Smooth muscle cell of bladder (primary cell): ENCODE measurements around the gene SYCP2. TPM values are rescaled to one million over a fixed set of nuclear protein-coding genes. Genes with fewer than 3 reads are reported as not detected.

Experiments used
- total RNA-seq: library from RNA; depleted of rRNA; stranded (reverse); fragments of >200 nt; gene quantifications from 2 replicates; pipeline ENCODE4 v1.2.3, GENCODE V29; 2014

SYCP2 gene
- 0.37 and 0.57 TPM in 2 replicates for total RNA-seq

GRCh38 chr20:59933296-59933848 is at the start of gene SYCP2:
Gene SYCP2 (minus strand): TSS chr20:59933637. CDS start chr20:59922413, 11,224 bp downstream.

DNA sequence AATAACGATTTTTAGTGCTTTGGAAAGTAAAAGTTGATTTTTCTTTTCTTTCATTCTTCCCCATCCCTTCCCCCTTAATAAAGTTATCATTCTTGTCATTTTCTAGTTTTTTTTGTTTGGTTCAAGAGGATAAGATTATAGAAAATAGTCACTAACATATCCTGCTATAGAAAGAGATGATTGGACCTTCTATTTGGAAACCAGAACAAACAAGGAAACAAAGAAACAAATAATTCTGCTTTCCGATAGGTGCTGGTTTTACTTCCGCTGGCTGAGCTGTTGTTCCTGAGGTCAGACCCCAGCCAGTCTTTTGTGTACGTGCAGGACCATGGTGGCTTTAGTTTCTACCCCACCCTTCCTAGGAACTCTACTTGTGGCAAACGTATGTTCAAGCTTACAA is 24.7 kb upstream of the SYCP2 start, which contains the start of gene CDH26:
TSS of gene CDH26 (plus strand) at position 301 of the 400 bp plus-strand sequence. CDS start 304 bp downstream, outside the sequence.

DNA sequence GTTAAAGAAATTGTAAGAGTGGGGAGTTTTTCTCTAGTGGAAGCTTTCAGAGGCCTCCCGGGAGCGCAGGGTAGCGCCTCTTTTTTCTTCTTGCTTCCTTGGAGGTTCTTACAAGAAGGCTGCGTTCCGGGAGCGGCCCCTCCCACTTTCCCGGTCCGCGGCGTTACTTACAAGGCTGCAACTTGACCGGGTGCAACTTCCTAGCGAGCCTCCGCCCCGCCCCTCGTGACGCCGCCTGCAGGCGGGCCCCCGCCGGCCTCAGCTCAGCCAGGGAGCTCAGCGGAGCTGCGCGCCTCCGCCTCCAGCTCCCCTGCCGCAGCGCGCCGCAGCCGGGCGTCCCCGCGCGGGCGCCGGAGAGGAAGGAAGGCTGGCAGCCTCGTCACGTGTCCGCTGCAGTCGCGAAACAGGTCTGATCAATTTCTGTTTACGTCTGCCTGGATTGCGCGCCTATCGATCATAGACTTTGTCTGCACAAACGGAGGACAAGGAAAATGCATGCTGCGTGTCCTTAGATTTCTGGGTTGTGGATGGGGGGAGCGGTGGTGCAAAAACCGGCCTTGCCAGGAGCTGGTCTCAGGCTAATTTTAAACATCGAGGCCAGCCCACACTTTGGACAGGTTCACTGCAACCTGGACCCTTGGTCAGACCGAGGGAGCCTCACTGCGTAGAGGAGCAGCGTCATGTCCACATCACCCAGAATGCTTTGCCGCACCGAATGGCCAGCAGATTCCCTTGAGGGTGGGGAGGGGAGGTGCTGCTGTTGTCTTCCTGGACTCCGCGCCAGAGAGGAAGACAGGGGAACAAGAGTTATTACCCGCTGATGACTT is 6.9 kb upstream of the SYCP2 start, which contains the start of the genes FAM217B and PPP1R3D:
TSS of gene FAM217B (plus strand) at position 261 of the 827 bp plus-strand sequence. CDS start 3,555 bp downstream, outside the sequence.
TSS of gene PPP1R3D (minus strand) at position 177 of the 827 bp plus-strand sequence. CDS start 374 bp downstream, outside the sequence.

Other genes starting within 250 kb of the SYCP2 start
- gene PPP1R3D, start 6.7 kb upstream of the SYCP2 start, total RNA-seq: 5.0 and 6.4 TPM in 2 replicates
- 2.5 and 2.6 TPM in 2 replicates for gene FAM217B, start 6.8 kb upstream of the SYCP2 start, total RNA-seq
- gene CDH26, start 24.8 kb upstream of the SYCP2 start, total RNA-seq: 0.14 and 0.18 TPM in 2 replicates